Gastrocnemius medialis (tissue), 4 donors: Measurements from ENCODE around the gene SH2D2A.

Experiments used
- POLR2A ChIP-seq, 2 donors: fragments of 450-650 bp; IDR thresholded peaks; one replicate each; pipeline ENCODE4 v1.6.1; 2017; ENCODE audit warnings: antibody characterized with exemption in 2 of 2, mild to moderate bottlenecking in 2 of 2, moderate library complexity in 2 of 2
- TF ChIP-seq, protein P1 (sequence below), 5 experiments: fragments of 450-650 bp in 3 of 5; fragments of 200-600 bp in 2 of 5; sonication (generic) in 2 of 5; IDR thresholded peaks in 4 of 5; conservative IDR thresholded peaks in 1 of 5; 1 replicate in 4 of 5; 2 replicates in 1 of 5; pipeline ENCODE4 v1.5.1; 2016 to 2019; ENCODE audit warnings: antibody characterized with exemption in 5 of 5, mild to moderate bottlenecking in 3 of 5, moderate library complexity in 3 of 5

DNA sequence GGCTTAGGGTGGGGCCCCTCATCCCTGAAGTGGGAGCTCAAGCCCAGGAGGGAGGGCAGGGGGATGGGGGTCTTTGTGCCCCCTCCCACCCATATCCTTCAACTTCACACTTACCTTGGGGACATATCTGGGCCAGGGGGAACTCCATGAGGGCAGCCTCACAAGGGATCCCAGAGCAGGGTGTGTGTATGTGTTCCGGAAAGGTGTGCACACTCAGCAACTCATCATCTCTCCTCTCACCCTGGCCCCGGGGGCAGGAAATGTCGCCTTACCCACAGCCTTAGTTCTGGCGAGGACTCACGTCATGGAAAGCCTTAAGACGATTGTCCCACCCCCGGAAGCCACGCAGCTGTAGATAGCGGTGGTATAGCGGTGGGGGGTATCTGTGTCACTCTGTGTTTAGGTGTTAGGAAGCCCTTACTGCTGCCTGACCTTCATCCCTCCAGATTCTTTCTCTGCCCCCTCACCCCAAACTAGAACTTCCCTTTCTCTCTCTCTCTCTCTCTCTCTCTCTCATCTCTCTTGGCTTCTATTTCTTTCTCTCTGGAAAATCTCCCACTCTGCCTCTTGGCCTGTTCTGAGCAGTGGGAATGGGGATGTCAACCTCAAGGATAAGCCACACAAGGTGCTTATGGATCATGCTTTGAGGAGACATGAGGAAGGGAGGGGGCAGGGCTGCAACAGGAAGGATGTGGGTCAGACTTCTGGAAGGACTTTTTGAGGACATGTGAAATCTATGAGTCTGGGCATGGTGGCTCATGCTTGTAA, at the start of gene SH2D2A:
- TF ChIP-seq, protein P1, sequence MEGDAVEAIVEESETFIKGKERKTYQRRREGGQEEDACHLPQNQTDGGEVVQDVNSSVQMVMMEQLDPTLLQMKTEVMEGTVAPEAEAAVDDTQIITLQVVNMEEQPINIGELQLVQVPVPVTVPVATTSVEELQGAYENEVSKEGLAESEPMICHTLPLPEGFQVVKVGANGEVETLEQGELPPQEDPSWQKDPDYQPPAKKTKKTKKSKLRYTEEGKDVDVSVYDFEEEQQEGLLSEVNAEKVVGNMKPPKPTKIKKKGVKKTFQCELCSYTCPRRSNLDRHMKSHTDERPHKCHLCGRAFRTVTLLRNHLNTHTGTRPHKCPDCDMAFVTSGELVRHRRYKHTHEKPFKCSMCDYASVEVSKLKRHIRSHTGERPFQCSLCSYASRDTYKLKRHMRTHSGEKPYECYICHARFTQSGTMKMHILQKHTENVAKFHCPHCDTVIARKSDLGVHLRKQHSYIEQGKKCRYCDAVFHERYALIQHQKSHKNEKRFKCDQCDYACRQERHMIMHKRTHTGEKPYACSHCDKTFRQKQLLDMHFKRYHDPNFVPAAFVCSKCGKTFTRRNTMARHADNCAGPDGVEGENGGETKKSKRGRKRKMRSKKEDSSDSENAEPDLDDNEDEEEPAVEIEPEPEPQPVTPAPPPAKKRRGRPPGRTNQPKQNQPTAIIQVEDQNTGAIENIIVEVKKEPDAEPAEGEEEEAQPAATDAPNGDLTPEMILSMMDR (IDR thresholded peaks at IDR 0.05 in 4 of 5, conservative IDR thresholded peaks at IDR 0.05 in 1 of 5) = no peak
- TF ChIP-seq POLR2A (IDR thresholded peaks at IDR 0.05) = peak in 1 of 2 donors; percentile 17
